LNCaP clone FGC (cell line): ENCODE results near the gene EP300.
"Not testable (repeated sequence)": the region's sequence is repeated elsewhere in the genome, so short reads cannot be mapped to it uniquely, and the experiment has no call there.

Experiments used
- DNase-seq: peaks from one replicate; pipeline ENCODE4 v3.0.0-alpha.2; 2011; ENCODE audit warnings: low read depth
- H3K4me3 ChIP-seq: 2 replicates; pipeline ENCODE4 v1.5.1; 2011; ENCODE audit warnings: mild to moderate bottlenecking, low read depth, low read length, control low read depth
- CTCF ChIP-seq: IDR thresholded peaks from 2 replicates; pipeline ENCODE4 v1.5.1; 2012; ENCODE audit warnings: mild to moderate bottlenecking; ENCODE audit not compliant: control insufficient read depth, insufficient read depth; ENCODE audit errors: extremely low read depth

The EP300 gene

GRCh38 chr22:41052661-41053490 lies 39.5 kb upstream of the EP300 start:
- no peak overlapping the region for H3K4me3 ChIP-seq
- TF ChIP-seq CTCF = no peak
- DNase-seq = no peak

- TF ChIP-seq CTCF = no peak
- no peak for DNase-seq
- no peak overlapping the region for H3K4me3 ChIP-seq
Observed at GRCh38 chr22:41057076-41057475, 35.3 kb upstream of the EP300 start.

- H3K4me3 ChIP-seq = no peak overlapping the region
- DNase-seq = no peak
- TF ChIP-seq CTCF = no peak
Observed at GRCh38 chr22:41062146-41062545, 30.2 kb upstream of the EP300 start.

- not testable (repeated sequence) for DNase-seq, H3K4me3 ChIP-seq
Observed at GRCh38 chr22:41064326-41064725, 28.1 kb upstream of the EP300 start.

GRCh38 chr22:41066341-41066740 lies 26.1 kb upstream of the EP300 start:
- not testable (repeated sequence) for DNase-seq, H3K4me3 ChIP-seq

- not testable (repeated sequence) for DNase-seq, H3K4me3 ChIP-seq
Observed at GRCh38 chr22:41067968-41068367, 24.4 kb upstream of the EP300 start.

- no peak overlapping the region for H3K4me3 ChIP-seq
- TF ChIP-seq CTCF = no peak
- DNase-seq = no peak
Observed at GRCh38 chr22:41070665-41071331, 21.6 kb upstream of the EP300 start.

- no peak for DNase-seq
- H3K4me3 ChIP-seq = no peak overlapping the region
- no peak for TF ChIP-seq CTCF
Observed at GRCh38 chr22:41074061-41074460, 18.3 kb upstream of the EP300 start.
